GM23248 (cell line): ENCODE measurements around the gene PDIA5. TPM values are rescaled to one million over a fixed set of nuclear protein-coding genes. Genes with fewer than 3 reads are reported as not detected.

Experiments
- DNase-seq: peaks from one replicate; pipeline ENCODE4 v3.0.0-alpha.2; 2015
- H2AFZ ChIP-seq: fragments of 200-600 bp; sonication (generic); 2 replicates; pipeline ENCODE4 v1.6.1; 2016; ENCODE audit warnings: antibody characterized with exemption
- H3F3A ChIP-seq: fragments of 200-600 bp; sonication (generic); 2 replicates; pipeline ENCODE4 v1.6.1; 2016; ENCODE audit warnings: mild to moderate bottlenecking, antibody characterized with exemption, mixed run types; ENCODE audit not compliant: insufficient read depth
- H3K27ac ChIP-seq: fragments of 200-600 bp; sonication (generic); 2 replicates; pipeline ENCODE4 v1.5.1; 2016; ENCODE audit warnings: mild to moderate bottlenecking
- H3K27me3 ChIP-seq: fragments of 200-600 bp; sonication (generic); replicated peaks from 2 replicates; pipeline ENCODE4 v1.6.1; 2016; ENCODE audit warnings: mild to moderate bottlenecking; ENCODE audit not compliant: insufficient read depth
- H3K36me3 ChIP-seq: fragments of 200-600 bp; sonication (generic); 2 replicates; pipeline ENCODE4 v1.6.1; 2016; ENCODE audit warnings: low read depth, mild to moderate bottlenecking
- H3K4me1 ChIP-seq: fragments of 200-600 bp; sonication (generic); 2 replicates; pipeline ENCODE4 v1.6.1; 2016; ENCODE audit warnings: mild to moderate bottlenecking; ENCODE audit not compliant: insufficient read depth
- H3K4me2 ChIP-seq: fragments of 200-600 bp; sonication (generic); one replicate; pipeline ENCODE4 v1.6.1; 2016; ENCODE audit warnings: mild to moderate bottlenecking; ENCODE audit not compliant: unreplicated experiment
- H3K4me3 ChIP-seq: fragments of 200-600 bp; sonication (generic); 2 replicates; pipeline ENCODE4 v1.5.1; 2016; ENCODE audit warnings: mild to moderate bottlenecking
- H3K79me2 ChIP-seq: fragments of 200-600 bp; sonication (generic); 2 replicates; pipeline ENCODE4 v1.6.1; 2016; ENCODE audit warnings: mild to moderate bottlenecking; ENCODE audit not compliant: insufficient read depth
- H3K9ac ChIP-seq: fragments of 200-600 bp; sonication (generic); 2 replicates; pipeline ENCODE4 v1.6.1; 2016; ENCODE audit warnings: mild to moderate bottlenecking
- H3K9me2 ChIP-seq: fragments of 200-600 bp; sonication (generic); 2 replicates; pipeline ENCODE4 v1.6.1; 2016; ENCODE audit warnings: mixed run types, mild to moderate bottlenecking, moderate library complexity; ENCODE audit not compliant: insufficient read depth
- H3K9me3 ChIP-seq: fragments of 200-600 bp; sonication (generic); one replicate; pipeline ENCODE4 v1.6.1; 2017; ENCODE audit warnings: low read depth
- H4K20me1 ChIP-seq: fragments of 200-600 bp; sonication (generic); 2 replicates; pipeline ENCODE4 v1.6.0; 2016; ENCODE audit not compliant: insufficient read depth
- EZH2 ChIP-seq: fragments of 200-600 bp; sonication (generic); IDR thresholded peaks from 2 replicates; pipeline ENCODE4 v1.6.1; 2018; ENCODE audit warnings: antibody characterized with exemption, mild to moderate bottlenecking; ENCODE audit not compliant: insufficient read depth, poor library complexity, severe bottlenecking
- EZH2phosphoT487 ChIP-seq: fragments of 200-600 bp; sonication (generic); IDR thresholded peaks from 2 replicates; pipeline ENCODE4 v1.6.1; 2018; ENCODE audit warnings: antibody characterized with exemption, moderate library complexity, mild to moderate bottlenecking, low read depth; ENCODE audit not compliant: insufficient read depth
- WGBS, 2 experiments: methylation state at CpG; one replicate each; pipeline ENCODE4 v1.1.6; 2015 to 2017; ENCODE audit warnings: low lambda C conversion rate in 2 of 2, low coverage in 1 of 2; ENCODE audit errors: missing lambda C conversion rate in 2 of 2; 5-methylcytosine and 5-hydroxymethylcytosine counted together
- in situ Hi-C: fragments of 300-500 bp; cut with MboI; formaldehyde crosslinking; loops from 2 replicates; pipeline ENCODE4 v1.15.0; 2020
- polyA plus RNA-seq: library from polyadenylated mRNA; unstranded; fragments of >200 nt; fragmentation: Nextera tagmentation; extraction: Ambion mirVana; gene quantifications from 2 replicates; pipeline ENCODE4 v1.2.1, GENCODE V29; 2016
- total RNA-seq: library from RNA; depleted of rRNA; stranded (reverse); fragments of >200 nt; shearing (Covaris generic); gene quantifications from 2 replicates; pipeline ENCODE4 v1.2.3, GENCODE V29; 2014

Gene PDIA5
- total and polyA plus RNA-seq, 2 experiments from 2014 or later: 49.1 to 57.3 TPM

- DNase-seq: no peak
- Histone ChIP-seq H3K9ac (no peak overlapping the region), H3K4me3 (no peak overlapping the region), H3K36me3 (no peaks in the 10 kb centered on the region), H3K4me1 (no peaks in the 10 kb centered on the region), H4K20me1 (no peaks in the 10 kb centered on the region), H3K9me3 (no peaks in the 10 kb centered on the region), H3K27ac (no peak overlapping the region), H2AFZ (no peak overlapping the region), H3F3A (no peaks in the 10 kb centered on the region), H3K9me2 (no peaks in the 10 kb centered on the region), H3K79me2 (no peaks in the 10 kb centered on the region), H3K27me3 (peaks cover 86% of the 10 kb centered on the region), H3K4me2 (no peak overlapping the region)
- TF ChIP-seq EZH2phosphoT487 (no peak), EZH2 (no peak)
- in situ Hi-C loops: no loop called here
- WGBS, 2 experiments: 49 to 67% methylated on average over 3 of the region's 3 CpGs
These were observed 46.1 kb upstream of the PDIA5 start for GRCh38 chr3:123020709-123021108.

- 83 to 88% methylated on average over 7 of the region's 7 CpGs for WGBS, 2 experiments
- Histone ChIP-seq H3K9me3 (no peaks in the 10 kb centered on the region), H3K9me2 (no peaks in the 10 kb centered on the region), H3K4me3 (no peak overlapping the region), H4K20me1 (no peaks in the 10 kb centered on the region), H2AFZ (no peak overlapping the region), H3K27ac (no peak overlapping the region), H3F3A (no peaks in the 10 kb centered on the region), H3K9ac (no peak overlapping the region), H3K27me3 (peaks cover 90% of the 10 kb centered on the region), H3K4me1 (no peaks in the 10 kb centered on the region), H3K79me2 (no peaks in the 10 kb centered on the region), H3K4me2 (no peak overlapping the region), H3K36me3 (no peaks in the 10 kb centered on the region)
- no peak for DNase-seq
- no peak for TF ChIP-seq EZH2
- no peak for TF ChIP-seq EZH2phosphoT487
- in situ Hi-C loops: no loop called here
These were observed 45.4 kb upstream of the PDIA5 start for GRCh38 chr3:123021388-123021787.

GRCh38 chr3:123021996-123022510, 44.8 kb upstream of the PDIA5 start:
- Histone ChIP-seq H3K4me2 (no peak overlapping the region), H3K27me3 (peaks cover 91% of the 10 kb centered on the region), H2AFZ (no peak overlapping the region), H3K36me3 (no peaks in the 10 kb centered on the region), H3K9ac (no peak overlapping the region), H3K9me2 (no peaks in the 10 kb centered on the region), H3K27ac (no peak overlapping the region), H3K4me3 (no peak overlapping the region), H3K4me1 (0 out of 2 replicates have a peak, but pooled peaks cover 2% of the 10 kb centered on the region), H3K79me2 (no peaks in the 10 kb centered on the region), H3F3A (no peaks in the 10 kb centered on the region), H4K20me1 (no peaks in the 10 kb centered on the region), H3K9me3 (no peaks in the 10 kb centered on the region)
- 61 to 67% methylated on average over 7 of the region's 7 CpGs for WGBS, 2 experiments
- in situ Hi-C loops: no loop called here
- TF ChIP-seq EZH2 (no peak), EZH2phosphoT487 (no peak)
- no peak for DNase-seq

- Histone ChIP-seq H3K4me1 (0 out of 2 replicates have a peak, but pooled peaks cover 9% of the 10 kb centered on the region), H3K27me3 (peaks cover 87% of the 10 kb centered on the region), H3K27ac (no peak overlapping the region), H2AFZ (no peak overlapping the region), H3F3A (no peaks in the 10 kb centered on the region), H3K9ac (no peak overlapping the region), H3K36me3 (no peaks in the 10 kb centered on the region), H3K4me2 (no peak overlapping the region), H3K9me2 (no peaks in the 10 kb centered on the region), H3K79me2 (no peaks in the 10 kb centered on the region), H4K20me1 (no peaks in the 10 kb centered on the region), H3K4me3 (no peak overlapping the region), H3K9me3 (no peaks in the 10 kb centered on the region)
- in situ Hi-C loops: no loop called here
- WGBS, 2 experiments: 85 to 90% methylated on average over 1 of the region's 1 CpG
- TF ChIP-seq EZH2 (no peak), EZH2phosphoT487 (no peak)
- DNase-seq: no peak
These were observed 42.8 kb upstream of the PDIA5 start for GRCh38 chr3:123024056-123024455.
